ENCODE data around the gene YLPM1.

The YLPM1 gene

DNA sequence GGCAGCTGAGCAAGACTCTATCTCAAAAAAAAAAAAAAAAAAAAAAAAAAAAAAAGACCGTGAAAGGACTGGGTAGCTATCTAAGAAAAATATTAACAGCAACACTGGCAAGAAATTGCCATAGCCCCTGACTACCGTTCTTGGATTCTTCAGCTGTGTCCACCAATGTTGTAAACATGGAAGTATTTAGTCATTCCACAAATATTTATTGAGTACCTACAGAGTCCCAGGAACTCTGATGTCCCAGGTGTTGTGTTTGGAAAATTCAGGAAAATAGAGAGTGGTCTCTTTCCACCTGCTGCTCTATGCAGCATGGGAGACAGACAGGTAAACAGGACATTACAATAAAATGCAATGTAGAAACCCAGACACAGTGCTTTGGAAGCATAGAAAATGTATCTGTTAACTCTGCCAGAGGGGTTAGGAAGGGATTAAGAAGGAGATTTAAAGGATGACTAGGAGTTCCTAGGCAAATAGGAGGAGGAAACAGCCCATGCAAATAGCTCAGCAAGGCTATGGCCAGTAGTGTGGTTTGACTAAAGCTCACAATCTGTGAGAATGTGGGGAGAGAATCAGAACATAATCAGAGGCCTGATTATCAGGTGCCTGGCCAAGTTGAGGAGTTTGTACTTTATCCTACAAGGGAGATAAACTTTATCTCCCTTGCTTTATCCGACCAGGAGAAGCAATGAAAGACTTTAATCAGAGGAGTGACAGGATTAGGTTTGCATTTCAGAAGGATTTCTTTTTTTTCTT lies 116.5 kb downstream of the YLPM1 start:
- DNase-seq, result no peak

DNA sequence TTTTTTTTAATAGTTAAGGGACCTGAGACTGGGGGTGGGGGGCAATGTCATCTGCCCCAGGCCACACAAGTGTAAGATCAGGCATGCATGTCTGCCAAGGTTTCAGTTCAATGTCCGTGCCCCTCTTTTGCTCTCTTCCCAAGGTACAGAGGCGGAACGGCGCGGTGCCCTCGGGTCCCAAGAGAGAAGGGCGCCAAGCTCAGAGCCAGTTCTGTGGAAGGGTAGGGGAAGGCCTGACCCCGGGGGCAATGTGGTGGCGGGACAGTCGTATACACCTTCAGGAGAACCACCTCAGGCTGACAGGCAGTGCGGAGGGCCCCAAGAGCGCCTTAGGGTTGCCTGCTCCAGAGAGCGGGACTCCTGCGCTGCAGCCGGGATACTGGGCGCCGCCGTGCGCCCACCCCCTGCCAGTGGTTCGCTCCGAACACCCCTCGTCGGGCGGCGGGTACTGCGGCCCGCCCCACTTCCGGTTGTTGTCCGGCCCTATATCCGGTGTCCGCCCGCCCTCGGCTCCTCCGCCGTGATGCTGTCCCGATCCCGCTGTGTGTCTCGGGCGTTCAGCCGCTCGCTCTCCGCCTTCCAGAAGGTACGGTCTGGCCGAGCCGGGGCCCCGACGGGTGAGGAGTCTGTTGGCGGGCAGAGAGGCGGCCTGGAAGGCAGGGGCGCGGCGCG lies 118.5 kb downstream of the YLPM1 start, which contains the start of gene DLST:
Gene DLST (plus strand): TSS at position 486 of the 672 bp plus-strand sequence. CDS start 38 bp downstream, at position 524.
- peak; percentile 78 for DNase-seq

GRCh38 chr14:74882103-74882920 lies 119.2 kb downstream of the YLPM1 start:
- peak; percentile 44 for DNase-seq

All from DMS79 (cell line).